Measurements from ENCODE around the gene KNSTRN. TPM values are rescaled to one million over a fixed set of nuclear protein-coding genes. Genes with fewer than 3 reads are reported as not detected.
A peak's percentile ranks its signal among the peaks of the same experiment; 100 is the strongest.

Gene KNSTRN
- total RNA-seq, 5 donors from 2014 or later (not counting 1 experiment from before 2014, with no cell fraction given) = 3.8 to 8.0 (median 6.2) TPM

GRCh38 chr15:40389824-40390595 lies 7.5 kb downstream of the KNSTRN start:
- Histone ChIP-seq H3K27ac (ENCODE audit: low read length) (no peak overlapping the region), H3K27me3 (replicated peaks in 1 of 2; ENCODE audit: control insufficient read depth in 2 of 2, extremely low read depth in 1 of 2, insufficient read depth in 2 of 2, low read length in 1 of 2) (no peaks in the 10 kb centered on the region), H3K9me3 (no peaks in the 10 kb centered on the region), H3K36me3 (ENCODE audit: control insufficient read depth in 2 of 2, extremely low read depth in 1 of 2, insufficient read depth in 1 of 2, low read length in 1 of 2) (peaks cover 5 to 42% of the 10 kb centered on the region in 2 donors), H3K4me3 (ENCODE audit: control insufficient read depth in 1 of 2, extremely low read depth in 1 of 2, low read length in 1 of 2) (no peak overlapping the region), H3K4me1 (ENCODE audit: control insufficient read depth in 1 of 2, extremely low read depth in 1 of 2, insufficient read depth in 2 of 2, low read length in 2 of 2) (no peaks in the 10 kb centered on the region)
- Mint-ChIP-seq H3K27ac (no peak overlapping the region), H3K9me3 (no peaks in the 10 kb centered on the region), H3K4me3 (no peak overlapping the region), H3K4me1 (peaks cover 0 to 4% (median 2%) of the 10 kb centered on the region in 3 donors), H3K36me3 (peaks cover 37% of the 10 kb centered on the region), H3K27me3 (no peaks in the 10 kb centered on the region)
- ChIA-PET CTCF (interaction anchor here in 1 of 2 donors (0.5 kb wide), 1 partner anchor 55 kb away, joined by 3 read pairs; no protein-coding TSS in a partner anchor), POLR2A (no interaction called here)
- WGBS (ENCODE audit: insufficient coverage) = 100% methylated on average over 2 of the region's 2 CpGs
- ATAC-seq (replicated peaks in 1 of 4) = no peak
- no peak for DNase-seq

GRCh38 chr15:40392986-40393948 lies 10.7 kb downstream of the KNSTRN start:
- CTCF ChIA-PET = no interaction called here

GRCh38 chr15:40397688-40398412 lies 15.3 kb downstream of the KNSTRN start:
- peak overlapping the region in 1 of 3 donors; percentile 44 for H3K4me3 Mint-ChIP-seq
- H3K4me3 ChIP-seq (ENCODE audit: control insufficient read depth in 1 of 2, extremely low read depth in 1 of 2, low read length in 1 of 2) = no peak overlapping the region
- no peaks in the 10 kb centered on the region for H3K27me3 ChIP-seq (replicated peaks in 1 of 2; ENCODE audit: control insufficient read depth in 2 of 2, extremely low read depth in 1 of 2, insufficient read depth in 2 of 2, low read length in 1 of 2)
- peaks cover 8 to 9% of the 10 kb centered on the region in 2 experiments for H3K4me1 ChIP-seq (ENCODE audit: control insufficient read depth in 1 of 2, extremely low read depth in 1 of 2, insufficient read depth in 2 of 2, low read length in 2 of 2)
- H3K27ac ChIP-seq (ENCODE audit: low read length) = no peak overlapping the region
- POLR2A ChIA-PET = no interaction called here
- H3K36me3 ChIP-seq (ENCODE audit: control insufficient read depth in 2 of 2, extremely low read depth in 1 of 2, insufficient read depth in 1 of 2, low read length in 1 of 2) = peaks cover 0 to 4% of the 10 kb centered on the region in 2 donors
- no peaks in the 10 kb centered on the region for H3K27me3 Mint-ChIP-seq
- H3K4me1 Mint-ChIP-seq = peaks cover 16 to 23% (median 19%) of the 10 kb centered on the region in 3 donors
- ATAC-seq (replicated peaks in 1 of 4) (peak in 1 of 4 experiments; percentile 19), DNase-seq (no peak)
- H3K27ac Mint-ChIP-seq = peak overlapping the region; percentile 2 to 50
- 68% methylated on average over 3 of the region's 8 CpGs for WGBS (ENCODE audit: insufficient coverage)
- H3K9me3 Mint-ChIP-seq = no peaks in the 10 kb centered on the region
- CTCF ChIA-PET = interaction anchor here (0.5 to 0.9 kb wide), 4 partner anchors 25 to 171 kb away, joined by 3 to 7 read pairs (median 3); no protein-coding TSS in a partner anchor
- H3K36me3 Mint-ChIP-seq = peaks cover 6% of the 10 kb centered on the region
- no peaks in the 10 kb centered on the region for H3K9me3 ChIP-seq

More at GRCh38 chr15:40392986-40393948, 10.7 kb downstream of the KNSTRN start:
- H3K4me3 ChIP-seq (ENCODE audit: control insufficient read depth in 1 of 2, extremely low read depth in 1 of 2, low read length in 1 of 2) = no peak overlapping the region
- H3K27me3 Mint-ChIP-seq = no peaks in the 10 kb centered on the region
- peaks cover 26% of the 10 kb centered on the region for H3K36me3 Mint-ChIP-seq
- H3K27ac ChIP-seq (ENCODE audit: low read length) = no peak overlapping the region
- WGBS (ENCODE audit: insufficient coverage) = 88% methylated on average over 1 of the region's 4 CpGs
- POLR2A ChIA-PET = no interaction called here
- ATAC-seq (replicated peaks in 1 of 4) (no peak), DNase-seq (no peak)
- no peaks in the 10 kb centered on the region for H3K27me3 ChIP-seq (replicated peaks in 1 of 2; ENCODE audit: control insufficient read depth in 2 of 2, extremely low read depth in 1 of 2, insufficient read depth in 2 of 2, low read length in 1 of 2)
- H3K4me1 ChIP-seq (ENCODE audit: control insufficient read depth in 1 of 2, extremely low read depth in 1 of 2, insufficient read depth in 2 of 2, low read length in 2 of 2) = peaks cover 0 to 5% of the 10 kb centered on the region in 2 experiments
- H3K27ac Mint-ChIP-seq = no peak overlapping the region
- H3K9me3 Mint-ChIP-seq = no peaks in the 10 kb centered on the region
- peaks cover 5 to 30% of the 10 kb centered on the region in 2 donors for H3K36me3 ChIP-seq (ENCODE audit: control insufficient read depth in 2 of 2, extremely low read depth in 1 of 2, insufficient read depth in 1 of 2, low read length in 1 of 2)
- H3K4me3 Mint-ChIP-seq = no peak overlapping the region
- H3K9me3 ChIP-seq = no peaks in the 10 kb centered on the region
- H3K4me1 Mint-ChIP-seq = peaks cover 6 to 8% (median 7%) of the 10 kb centered on the region in 3 donors

- ATAC-seq (replicated peaks in 1 of 4) (peak; percentile 52 to 85 (median 66)), DNase-seq (peak in 3 of 35 experiments; percentile 6 to 31 (median 16))
- H3K36me3 Mint-ChIP-seq = peaks cover 3% of the 10 kb centered on the region
- H3K27ac ChIP-seq (ENCODE audit: low read length) = no peak overlapping the region
- H3K9me3 ChIP-seq = no peaks in the 10 kb centered on the region
- H3K4me3 Mint-ChIP-seq = peak overlapping the region in 1 of 3 donors; percentile 44
- H3K36me3 ChIP-seq (ENCODE audit: control insufficient read depth in 2 of 2, extremely low read depth in 1 of 2, insufficient read depth in 1 of 2, low read length in 1 of 2) = peaks cover 0 to 3% of the 10 kb centered on the region in 2 donors
- H3K27me3 Mint-ChIP-seq = no peaks in the 10 kb centered on the region
- H3K27me3 ChIP-seq (replicated peaks in 1 of 2; ENCODE audit: control insufficient read depth in 2 of 2, extremely low read depth in 1 of 2, insufficient read depth in 2 of 2, low read length in 1 of 2) = no peaks in the 10 kb centered on the region
- H3K27ac Mint-ChIP-seq = peak overlapping the region; percentile 2 to 50
- peak overlapping the region in 1 of 2 donors; percentile 44 for H3K4me3 ChIP-seq (ENCODE audit: control insufficient read depth in 1 of 2, extremely low read depth in 1 of 2, low read length in 1 of 2)
- ChIA-PET CTCF (interaction anchor here (0.5 to 0.9 kb wide), 4 partner anchors 11 to 27 kb away, joined by 3 to 7 read pairs (median 3); partner anchors contain the start of gene KNSTRN (in 1 of the 2)), POLR2A (interaction anchor here in 1 of 2 donors (0.5 kb wide), 1 partner anchor 619 kb away, joined by 3 read pairs; no protein-coding TSS in a partner anchor)
- peaks cover 16 to 23% (median 20%) of the 10 kb centered on the region in 3 donors for H3K4me1 Mint-ChIP-seq
- H3K9me3 Mint-ChIP-seq = no peaks in the 10 kb centered on the region
- H3K4me1 ChIP-seq (ENCODE audit: control insufficient read depth in 1 of 2, extremely low read depth in 1 of 2, insufficient read depth in 2 of 2, low read length in 2 of 2) = peaks cover 8 to 15% of the 10 kb centered on the region in 2 experiments
- no CpG with 5 or more reads among the region's 4 CpGs for WGBS (ENCODE audit: insufficient coverage)
These were observed 15.9 kb downstream of the KNSTRN start for GRCh38 chr15:40398413-40398873.

- no peak overlapping the region for H3K4me3 Mint-ChIP-seq
- H3K27ac ChIP-seq (ENCODE audit: low read length) = no peak overlapping the region
- POLR2A ChIA-PET = interaction anchor here in 1 of 2 donors (0.7 kb wide), 1 partner anchor 113 kb away, joined by 3 read pairs; no protein-coding TSS in a partner anchor
- no peaks in the 10 kb centered on the region for H3K36me3 Mint-ChIP-seq
- DNase-seq = no peak
- WGBS (ENCODE audit: insufficient coverage) = 90% methylated on average over 2 of the region's 7 CpGs
- H3K4me3 ChIP-seq (ENCODE audit: control insufficient read depth in 1 of 2, extremely low read depth in 1 of 2, low read length in 1 of 2) = no peak overlapping the region
- CTCF ChIA-PET = interaction anchor here (0.6 to 0.8 kb wide), 2 partner anchors 34 to 107 kb away, joined by 5 read pairs; no protein-coding TSS in a partner anchor
- H3K4me1 Mint-ChIP-seq = peaks cover 16 to 28% (median 24%) of the 10 kb centered on the region in 3 donors
- H3K27me3 ChIP-seq (replicated peaks in 1 of 2; ENCODE audit: control insufficient read depth in 2 of 2, extremely low read depth in 1 of 2, insufficient read depth in 2 of 2, low read length in 1 of 2) = no peaks in the 10 kb centered on the region
- H3K4me1 ChIP-seq (ENCODE audit: control insufficient read depth in 1 of 2, extremely low read depth in 1 of 2, insufficient read depth in 2 of 2, low read length in 2 of 2) = peaks cover 8 to 22% of the 10 kb centered on the region in 2 experiments
- H3K27me3 Mint-ChIP-seq = no peaks in the 10 kb centered on the region
- no peaks in the 10 kb centered on the region for H3K9me3 ChIP-seq
- no peak overlapping the region for H3K27ac Mint-ChIP-seq
- no peak for ATAC-seq (replicated peaks in 1 of 4)
- no peaks in the 10 kb centered on the region for H3K36me3 ChIP-seq (ENCODE audit: control insufficient read depth in 2 of 2, extremely low read depth in 1 of 2, insufficient read depth in 1 of 2, low read length in 1 of 2)
- H3K9me3 Mint-ChIP-seq = no peaks in the 10 kb centered on the region
These were observed 16.8 kb downstream of the KNSTRN start for GRCh38 chr15:40399370-40399769.
